IMR-90 (cell line): ENCODE results near the gene ADGRF1. TPM values are rescaled to one million over a fixed set of nuclear protein-coding genes. Genes with fewer than 3 reads are reported as not detected.

Experiments
- ATAC-seq: fragments of 200-7000 bp; cut with Tn5 transposase; 2 replicates; pipeline ENCODE4 v1.9.1; 2020; ENCODE audit warnings: low read depth, mild to moderate bottlenecking, moderate library complexity
- BruUV-seq: library from RNA; stranded (reverse); fragments of 400-500 nt; replicated peaks from 2 replicates; lab custom pipeline; 2021; lab: Mats Ljungman, UMichigan
- CTCF ChIA-PET: fragments of 300-600 bp; formaldehyde crosslinking; extraction: SDS; loops from one replicate; lab custom pipeline; 2021; ENCODE audit warnings: antibody characterized with exemption; lab: Yijun Ruan, JAX
- POLR2A ChIA-PET: fragments of 300-600 bp; sonication (Branson Sonifier 250); formaldehyde crosslinking; loops from one replicate; lab custom pipeline; 2022; ENCODE audit warnings: antibody characterized with exemption; ENCODE audit not compliant: unreplicated experiment; lab: Charles Lee
- DNase-seq: peaks from one replicate; pipeline ENCODE4 v3.0.0; 2013
- H2AFZ ChIP-seq: replicated peaks from 2 replicates; pipeline ENCODE3; 2013; ENCODE audit warnings: low read length, mild to moderate bottlenecking; ENCODE audit not compliant: poor library complexity
- H2AK5ac ChIP-seq: 2 replicates; pipeline ENCODE4 v1.6.1; 2013; ENCODE audit warnings: low read depth, low read length, inconsistent platforms
- H2AK9ac ChIP-seq: replicated peaks from 2 replicates; pipeline ENCODE3; 2013; ENCODE audit warnings: mild to moderate bottlenecking, low read depth, low read length, moderate library complexity; ENCODE audit not compliant: poor library complexity
- H2BK120ac ChIP-seq: 2 replicates; pipeline ENCODE4 v1.6.1; 2013; ENCODE audit warnings: low read depth, low read length, inconsistent platforms
- H2BK15ac ChIP-seq: 3 replicates; pipeline ENCODE4 v1.6.1; 2013; ENCODE audit warnings: low read depth, low read length, inconsistent platforms
- H2BK20ac ChIP-seq: 2 replicates; pipeline ENCODE4 v1.6.1; 2013; ENCODE audit warnings: low read depth, mild to moderate bottlenecking, inconsistent platforms, low read length, moderate library complexity
- H2BK5ac ChIP-seq: 2 replicates; pipeline ENCODE4 v1.6.1; 2013; ENCODE audit warnings: mild to moderate bottlenecking, low read depth, low read length, inconsistent platforms; ENCODE audit not compliant: poor library complexity, severe bottlenecking
- H3K14ac ChIP-seq: replicated peaks from 2 replicates; pipeline ENCODE4 v1.6.1; 2013; ENCODE audit warnings: low read depth, low read length, inconsistent platforms
- H3K18ac ChIP-seq: 2 replicates; pipeline ENCODE4 v1.6.1; 2013; ENCODE audit warnings: low read depth, low read length, control low read depth
- H3K23ac ChIP-seq: 2 replicates; pipeline ENCODE4 v1.6.1; 2013; ENCODE audit warnings: low read depth, low read length, inconsistent platforms
- H3K27ac ChIP-seq: 2 replicates; pipeline ENCODE4 v1.5.1; 2013; ENCODE audit warnings: mild to moderate bottlenecking, control low read depth, low read length; ENCODE audit not compliant: insufficient read depth
- H3K27me3 ChIP-seq: 2 replicates; pipeline ENCODE4 v1.6.1; 2013; ENCODE audit warnings: low read length; ENCODE audit not compliant: control insufficient read depth, insufficient read depth
- H3K36me3 ChIP-seq: 2 replicates; pipeline ENCODE4 v1.6.1; 2013; ENCODE audit warnings: low read length, mixed read lengths; ENCODE audit not compliant: control insufficient read depth, insufficient read depth
- H3K4ac ChIP-seq: 2 replicates; pipeline ENCODE4 v1.6.1; 2013; ENCODE audit warnings: low read depth, low read length, inconsistent platforms
- H3K4me1 ChIP-seq: 2 replicates; pipeline ENCODE4 v1.6.1; 2013; ENCODE audit warnings: low read length, mixed read lengths; ENCODE audit not compliant: control insufficient read depth, insufficient read depth
- H3K4me2 ChIP-seq: 2 replicates; pipeline ENCODE4 v1.6.1; 2013; ENCODE audit warnings: low read depth, mild to moderate bottlenecking, control low read depth, low read length, moderate library complexity
- H3K4me3 ChIP-seq: 2 replicates; pipeline ENCODE4 v1.5.1; 2013; ENCODE audit warnings: low read depth, mild to moderate bottlenecking, control low read depth, low read length, moderate library complexity; ENCODE audit not compliant: insufficient read depth
- H3K56ac ChIP-seq: 2 replicates; pipeline ENCODE4 v1.6.1; 2013; ENCODE audit warnings: low read length, inconsistent platforms; ENCODE audit not compliant: insufficient read depth; ENCODE audit errors: extremely low read depth
- H3K79me1 ChIP-seq, 2 experiments: 2 replicates each; pipeline ENCODE4 v1.6.1; 2013; ENCODE audit warnings: low read length in 2 of 2, inconsistent platforms in 1 of 2, low read depth in 1 of 2
- H3K9ac ChIP-seq: 2 replicates; pipeline ENCODE4 v1.6.1; 2013; ENCODE audit warnings: low read depth, low read length, control low read depth
- H3K9me1 ChIP-seq: 2 replicates; pipeline ENCODE4 v1.6.1; 2013; ENCODE audit warnings: low read length, inconsistent platforms; ENCODE audit not compliant: insufficient read depth
- H3K9me3 ChIP-seq: 2 replicates; pipeline ENCODE4 v1.6.1; 2013; ENCODE audit warnings: low read length; ENCODE audit not compliant: control insufficient read depth, insufficient read depth
- H4K20me1 ChIP-seq: 2 replicates; pipeline ENCODE4 v1.6.1; 2013; ENCODE audit warnings: low read length, inconsistent platforms; ENCODE audit not compliant: insufficient read depth
- H4K5ac ChIP-seq: 2 replicates; pipeline ENCODE4 v1.6.1; 2013; ENCODE audit warnings: mild to moderate bottlenecking, low read depth, low read length, control low read depth
- H4K8ac ChIP-seq, 2 experiments: 2 replicates each; pipeline ENCODE4 v1.6.1; 2013; ENCODE audit warnings: low read depth in 2 of 2, low read length in 2 of 2, control low read depth in 1 of 2, inconsistent platforms in 1 of 2
- H4K91ac ChIP-seq: 2 replicates; pipeline ENCODE4 v1.6.1; 2013; ENCODE audit warnings: low read depth, low read length, inconsistent platforms; ENCODE audit not compliant: insufficient read depth
- BHLHE40 ChIP-seq: fragments of 150-350 bp; IDR thresholded peaks from 2 replicates; pipeline ENCODE4 v1.6.1; 2016; ENCODE audit warnings: mild to moderate bottlenecking, low read depth, low read length
- CEBPB ChIP-seq: IDR thresholded peaks from 2 replicates; pipeline ENCODE4 v1.6.1; 2012; ENCODE audit warnings: low read depth, low read length, improper control_type of control experiment
- CHD1 ChIP-seq: IDR thresholded peaks from 2 replicates; pipeline ENCODE4 v1.6.1; 2012; ENCODE audit warnings: low read depth, low read length, improper control_type of control experiment
- CTCF ChIP-seq: conservative IDR thresholded peaks from 2 replicates; pipeline ENCODE4 v1.5.1; 2012; ENCODE audit warnings: mild to moderate bottlenecking, low read depth, low read length, improper control_type of control experiment
- ELK1 ChIP-seq: fragments of 150-350 bp; IDR thresholded peaks from 2 replicates; pipeline ENCODE4 v1.6.1; 2016; ENCODE audit warnings: low read depth, mild to moderate bottlenecking, low read length, moderate library complexity, borderline replicate concordance
- FOS ChIP-seq: fragments of 150-350 bp; IDR thresholded peaks from 2 replicates; pipeline ENCODE4 v1.6.1; 2016; ENCODE audit warnings: low read depth, low read length
- MAFK ChIP-seq: IDR thresholded peaks from 2 replicates; pipeline ENCODE4 v1.6.1; 2012; ENCODE audit warnings: low read depth, low read length, improper control_type of control experiment
- MAZ ChIP-seq: IDR thresholded peaks from 2 replicates; pipeline ENCODE4 v1.6.1; 2012; ENCODE audit warnings: low read depth, mild to moderate bottlenecking, low read length, improper control_type of control experiment, moderate library complexity, borderline replicate concordance
- MXI1 ChIP-seq: IDR thresholded peaks from 2 replicates; pipeline ENCODE4 v1.6.1; 2012; ENCODE audit warnings: low read depth, mild to moderate bottlenecking, low read length, moderate library complexity, borderline replicate concordance
- NFE2L2 ChIP-seq: fragments of 150-350 bp; IDR thresholded peaks from 2 replicates; pipeline ENCODE4 v1.6.1; 2016; ENCODE audit warnings: low read depth, mild to moderate bottlenecking, low read length
- RAD21 ChIP-seq: IDR thresholded peaks from 2 replicates; pipeline ENCODE4 v1.6.1; 2012; ENCODE audit warnings: low read length, improper control_type of control experiment
- RFX5 ChIP-seq: IDR thresholded peaks from 2 replicates; pipeline ENCODE4 v1.8.0; 2012; ENCODE audit warnings: low read depth, mild to moderate bottlenecking, low read length, moderate library complexity
- SMC3 ChIP-seq: fragments of 150-350 bp; IDR thresholded peaks from 2 replicates; pipeline ENCODE4 v1.6.1; 2016; ENCODE audit warnings: low read depth, mild to moderate bottlenecking, antibody characterized with exemption, low read length, moderate library complexity
- USF2 ChIP-seq: fragments of 150-350 bp; IDR thresholded peaks from 2 replicates; pipeline ENCODE4 v1.6.1; 2017; ENCODE audit warnings: mild to moderate bottlenecking, antibody characterized with exemption, low read length, low read depth
- WGBS, 2 experiments: methylation state at CpG; one replicate each; pipeline versions ENCODE4 v1.1.5 to v1.1.7; 2013; ENCODE audit warnings: missing lambda C conversion rate in 2 of 2; ENCODE audit not compliant: insufficient read length in 1 of 2; ENCODE audit errors: extremely low coverage in 2 of 2; 5-methylcytosine and 5-hydroxymethylcytosine counted together
- dilution Hi-C: fragments of 300-500 bp; cut with HindIII; formaldehyde crosslinking; loops from one replicate; pipeline ENCODE4 v1.14.3; 2018; ENCODE audit warnings: low sequenced_read_pairs; ENCODE audit not compliant: unreplicated experiment
- in situ Hi-C: fragments of 300-500 bp; cut with MboI; formaldehyde crosslinking; loops from 3 replicates; pipeline ENCODE4 v1.14.3; 2019; ENCODE audit warnings: low sequenced_read_pairs, inconsistent platforms, mixed read lengths
- intact Hi-C: fragments of 100-400 bp; cut with micrococcal nuclease; formaldehyde crosslinking; loops from 2 replicates; pipeline ENCODE4 v1.10.0; 2022
- polyA plus RNA-seq, 3 experiments: library from polyadenylated mRNA; depleted of rRNA; stranded (reverse); fragments of >200 nt; gene quantifications; 2 replicates each; pipeline ENCODE4 v1.2.3, GENCODE V29; 2012; ENCODE audit warnings: low replicate concordance in 1 of 3
- total RNA-seq: library from RNA; depleted of rRNA; stranded (reverse); fragments of >200 nt; gene quantifications from 2 replicates; pipeline ENCODE4 v1.2.3, GENCODE V29; 2012

The ADGRF1 gene
- total and polyA plus RNA-seq, 2 of the 4 experiments (the other 2 are of a cell fraction), result not detected

GRCh38 chr6:47014401-47014800 is 27.7 kb downstream of the ADGRF1 start:
- H3K4me2 ChIP-seq, result no peak overlapping the region
- H3K4ac ChIP-seq, result no peak overlapping the region
- H3K4me3 ChIP-seq, result no peak overlapping the region
- H3K9me1 ChIP-seq, result no peaks in the 10 kb centered on the region; the same call in 1 of the 2 replicates
- H4K5ac ChIP-seq, result no peak overlapping the region
- in situ Hi-C loops, result no loop called here
- H2BK20ac ChIP-seq, result no peak overlapping the region
- H4K8ac ChIP-seq, result no peak overlapping the region
- H3K9ac ChIP-seq, result no peak overlapping the region
- no peak overlapping the region for H2AFZ ChIP-seq
- BruUV-seq, result no TSS peak
- H3K18ac ChIP-seq, result no peak overlapping the region
- no peak overlapping the region for H4K91ac ChIP-seq
- H2AK5ac ChIP-seq, result no peak overlapping the region
- intact Hi-C loops, result no loop called here
- dilution Hi-C loops, result no loop called here
- H3K79me1 ChIP-seq, result no peaks in the 10 kb centered on the region
- no peak overlapping the region for H2BK15ac ChIP-seq
- H3K27me3 ChIP-seq, result no peaks in the 10 kb centered on the region
- H3K14ac ChIP-seq, result no peak overlapping the region
- no peak overlapping the region for H3K56ac ChIP-seq
- H3K23ac ChIP-seq, result no peak overlapping the region
- H4K20me1 ChIP-seq, result no peaks in the 10 kb centered on the region
- no peak for DNase-seq
- WGBS, 2 experiments, result 50% methylated on average over 4 of the region's 4 CpGs; no CpG with 5 or more reads in 1 of the 2 experiments
- POLR2A ChIA-PET, result no interaction called here
- H3K36me3 ChIP-seq, result no peaks in the 10 kb centered on the region
- no peak for ATAC-seq
- H2BK5ac ChIP-seq, result no peak overlapping the region
- no peak overlapping the region for H3K27ac ChIP-seq
- TF ChIP-seq MAZ (no peak), RAD21 (no peak), CTCF (no peak), ELK1 (no peak), FOS (no peak), CEBPB (no peak), USF2 (no peak), SMC3 (no peak), CHD1 (no peak), NFE2L2 (no peak), RFX5 (no peak), MAFK (no peak), MXI1 (no peak), BHLHE40 (no peak)
- H3K4me1 ChIP-seq, result no peaks in the 10 kb centered on the region
- H2BK120ac ChIP-seq, result no peak overlapping the region
- CTCF ChIA-PET, result no interaction called here
- H3K9me3 ChIP-seq, result no peaks in the 10 kb centered on the region
- no peak overlapping the region for H2AK9ac ChIP-seq
